Endothelial cell of umbilical vein (primary cell): Measurements from ENCODE around the gene SCP2. TPM values are rescaled to one million over a fixed set of nuclear protein-coding genes. Genes with fewer than 3 reads are reported as not detected.
A peak's percentile ranks its signal among the peaks of the same experiment; 100 is the strongest.

Experiments used
- BruUV-seq: library from RNA; stranded (reverse); fragments of 400-500 nt; replicated peaks from 2 replicates; lab custom pipeline; 2021; lab: Mats Ljungman, UMichigan
- CTCF ChIA-PET: fragments of 300-600, 350-600 bp; sonication (Branson Sonifier 250); formaldehyde crosslinking; loops from one replicate; lab custom pipeline; 2021; ENCODE audit warnings: antibody characterized with exemption, inconsistent platforms; lab: Charles Lee
- POLR2A ChIA-PET: fragments of 300-600, 350-600 bp; sonication (Branson Sonifier 250); formaldehyde crosslinking; loops from one replicate; lab custom pipeline; 2021; ENCODE audit warnings: antibody characterized with exemption, inconsistent platforms; lab: Charles Lee
- DNase-seq: peaks from one replicate; pipeline ENCODE4 v3.0.0-alpha.2; 2011; ENCODE audit warnings: low read depth, low spot score
- FAIRE-seq: peaks from 2 replicates; lab custom pipeline; 2011; peaks lifted over from hg19 to GRCh38; lab: Jason Lieb, UNC
- H2AFZ ChIP-seq: 2 replicates; pipeline ENCODE4 v1.6.0; 2012; ENCODE audit warnings: low read depth, low read length, control low read depth, inconsistent platforms
- H3K27ac ChIP-seq: 2 replicates; pipeline ENCODE4 v1.5.1; 2011; ENCODE audit warnings: low read depth, mild to moderate bottlenecking, control low read depth, low read length, moderate library complexity; ENCODE audit not compliant: insufficient read depth
- H3K27me3 ChIP-seq, 2 experiments: 2 replicates each; pipeline versions ENCODE4 v1.6.0 to v1.6.1; 2011; ENCODE audit warnings: low read length in 2 of 2, mixed read lengths in 1 of 2; ENCODE audit not compliant: control insufficient read depth in 2 of 2, insufficient read depth in 2 of 2
- H3K36me3 ChIP-seq, 2 experiments: 2 replicates in 1 of 2; 3 replicates in 1 of 2; pipeline ENCODE4 v1.5.1; 2011; ENCODE audit warnings: low read length in 2 of 2, mild to moderate bottlenecking in 1 of 2, moderate library complexity in 1 of 2; ENCODE audit not compliant: control insufficient read depth in 2 of 2, insufficient read depth in 2 of 2; ENCODE audit errors: extremely low read depth in 1 of 2
- H3K4me1 ChIP-seq: 3 replicates; pipeline ENCODE4 v1.5.1; 2011; ENCODE audit warnings: mild to moderate bottlenecking, low read length; ENCODE audit not compliant: control insufficient read depth, insufficient read depth; ENCODE audit errors: extremely low read depth
- H3K4me2 ChIP-seq: 2 replicates; pipeline ENCODE4 v1.6.1; 2011; ENCODE audit warnings: low read length, control low read depth, mixed read lengths; ENCODE audit not compliant: insufficient read depth
- H3K4me3 ChIP-seq, 3 experiments: fragments of 200-600 bp in 1 of 3; sonication (generic), shearing (Covaris generic) in 1 of 3; replicated peaks in 1 of 3; 2 replicates each; pipeline ENCODE4 v1.5.1; 2011 to 2016; ENCODE audit warnings: control low read depth in 3 of 3, low read length in 3 of 3, mild to moderate bottlenecking in 2 of 3, inconsistent platforms in 1 of 3, low read depth in 1 of 3, moderate library complexity in 1 of 3; ENCODE audit not compliant: insufficient read depth in 1 of 3
- H3K79me2 ChIP-seq: 2 replicates; pipeline ENCODE4 v1.6.0; 2012; ENCODE audit warnings: low read length, inconsistent platforms; ENCODE audit not compliant: control insufficient read depth, insufficient read depth
- H3K9ac ChIP-seq: replicated peaks from 2 replicates; pipeline ENCODE3; 2011; ENCODE audit warnings: low read length, control low read depth; ENCODE audit not compliant: insufficient read depth; ENCODE audit errors: extremely low read depth
- H3K9me1 ChIP-seq: replicated peaks from 3 replicates; pipeline ENCODE4 v1.6.0; 2011; ENCODE audit warnings: mild to moderate bottlenecking, low read length; ENCODE audit not compliant: control insufficient read depth, insufficient read depth; ENCODE audit errors: extremely low read depth
- H3K9me3 ChIP-seq: replicated peaks from 2 replicates; pipeline ENCODE4 v1.5.1; 2012; ENCODE audit warnings: low read length, inconsistent platforms; ENCODE audit not compliant: control insufficient read depth, insufficient read depth
- H4K20me1 ChIP-seq: replicated peaks from 2 replicates; pipeline ENCODE3; 2011; ENCODE audit warnings: mild to moderate bottlenecking, low read length; ENCODE audit not compliant: control insufficient read depth, insufficient read depth; ENCODE audit errors: extremely low read depth
- POLR2AphosphoS5 ChIP-seq: IDR thresholded peaks from 2 replicates; pipeline ENCODE4 v1.6.1; 2012; ENCODE audit warnings: low read depth, mild to moderate bottlenecking, control low read depth, low read length, moderate library complexity; ENCODE audit not compliant: insufficient read depth
- dilution Hi-C: fragments of 300-500 bp; cut with MboI; formaldehyde crosslinking; loops from one replicate; pipeline ENCODE4 v1.15.0; 2019; ENCODE audit warnings: low sequenced_read_pairs; ENCODE audit not compliant: extremely low pct_ligation_motif_present
- intact Hi-C: fragments of 100-400 bp; cut with micrococcal nuclease; formaldehyde crosslinking; loops from one replicate; pipeline ENCODE4 v1.10.0; 2022
- microRNA counts: library from miRNA; unstranded; fragments of <30 nt; microRNA quantifications from one replicate; lab custom pipeline; 2016
- microRNA-seq: library from miRNA; unstranded; fragments of <30 nt; microRNA quantifications from one replicate; pipeline ENCODE4 v1.2.0, GENCODE V29; 2021; ENCODE audit warnings: borderline number of aligned reads, borderline replicate concordance
- polyA plus RNA-seq, 4 experiments: library from polyadenylated mRNA; depleted of rRNA in 3 of 4; stranded (reverse) in 3 of 4; unstranded in 1 of 4; fragments of >200 nt; gene quantifications; 2 replicates each; pipeline versions ENCODE4 v1.2.1 to v1.2.3, GENCODE V29; 2011 to 2012; ENCODE audit warnings: missing spikeins in 1 of 4
- small RNA-seq: library from RNA; depleted of rRNA; stranded (forward); fragments of <200 nt; gene quantifications from one replicate; pipeline ENCODE3, GENCODE V24; 2012; ENCODE audit warnings: low replicate concordance, low read depth; ENCODE audit not compliant: insufficient read depth, insufficient read length
- total RNA-seq: library from RNA; stranded (reverse); gene quantifications from 2 replicates; pipeline ENCODE4 v1.2.3, GENCODE V29; 2021

SCP2 gene
- total and polyA plus RNA-seq, 2 donors (not counting 3 experiments of a cell fraction or from before 2014, with no cell fraction given) = 42.4 to 92.7 TPM

GRCh38 chr1:53094533-53094919, 167.4 kb downstream of the SCP2 start:
- H3K4me2 ChIP-seq = no peak overlapping the region
- intact Hi-C loops (no loop called here), dilution Hi-C loops (no loop called here)
- no peak overlapping the region for H2AFZ ChIP-seq
- H3K4me3 ChIP-seq = no peak overlapping the region
- no peaks in the 10 kb centered on the region for H3K27me3 ChIP-seq
- no peak overlapping the region for H3K9ac ChIP-seq
- CTCF ChIA-PET = interaction anchor here (2.9 kb wide), 1 partner anchor 14 kb away, joined by 11 read pairs; no protein-coding TSS in a partner anchor
- no peaks in the 10 kb centered on the region for H3K79me2 ChIP-seq
- H4K20me1 ChIP-seq = no peaks in the 10 kb centered on the region
- FAIRE-seq = no peak
- no TSS peak for BruUV-seq
- no peak overlapping the region for H3K27ac ChIP-seq
- no peaks in the 10 kb centered on the region for H3K9me1 ChIP-seq
- POLR2A ChIA-PET = no interaction called here
- H3K4me1 ChIP-seq = no peaks in the 10 kb centered on the region
- H3K9me3 ChIP-seq = no peaks in the 10 kb centered on the region
- no peak for TF ChIP-seq POLR2AphosphoS5
- no peaks in the 10 kb centered on the region for H3K36me3 ChIP-seq
- no peak for DNase-seq

MicroRNAs encoded within 50 kb of the gene (microRNA counts, 767-probe panel; counts per million panel counts)
- microRNA hsa-miR-1273f (lab: Ali Mortazavi, UCI) (723 counts per million, percentile 96 among the panel's probes with 10 or more counts), microRNA hsa-miR-1273g-5p (lab: Ali Mortazavi, UCI) (723 counts per million, percentile 96 among the panel's probes with 10 or more counts)

Small RNA genes within 50 kb of the gene (microRNA-seq; reads per million reads assigned to microRNA genes)
- gene MIR1273F = not detected
- not detected for gene MIR1273G
- not detected for gene MIR5095

Small RNA genes within 50 kb of the gene (small RNA-seq; reads per million reads assigned to genes)
- gene AC099677.1 (not detected), gene AC099677.2 (not detected), gene HIGD1AP11 (not detected), gene MIR1273F (not detected), gene MIR1273G (not detected), gene MIR5095 (not detected)

Other genes starting within 250 kb of the SCP2 start
- gene COA7, start 228.9 kb upstream of the SCP2 start, total RNA-seq = 28.6 and 30.6 TPM in 2 replicates
- 10.7 and 11.7 TPM in 2 replicates for gene COA7, start 228.9 kb upstream of the SCP2 start, polyA plus RNA-seq
- gene ZYG11B, start 200.8 kb upstream of the SCP2 start, total RNA-seq = 27.0 and 27.2 TPM in 2 replicates
- gene ZYG11B, start 200.8 kb upstream of the SCP2 start, polyA plus RNA-seq = 7.3 and 8.2 TPM in 2 replicates
- gene ZYG11A, start 84.5 kb upstream of the SCP2 start, total RNA-seq = 1.3 and 2.1 TPM in 2 replicates
- gene ZYG11A, start 84.5 kb upstream of the SCP2 start, polyA plus RNA-seq = 0.35 and 0.40 TPM in 2 replicates
- 56.8 and 69.9 TPM in 2 replicates for gene ECHDC2, start 5.5 kb upstream of the SCP2 start, total RNA-seq
- gene ECHDC2, start 5.5 kb upstream of the SCP2 start, polyA plus RNA-seq = 38.3 and 38.7 TPM in 2 replicates
- 1.5 and 2.0 TPM in 2 replicates for gene PODN, start 134.9 kb downstream of the SCP2 start, total RNA-seq
- gene PODN, start 134.9 kb downstream of the SCP2 start, polyA plus RNA-seq = 1.3 and 1.4 TPM in 2 replicates
- gene SLC1A7, start 215.4 kb downstream of the SCP2 start, total RNA-seq = not detected in 2 replicates
- not detected in 2 replicates for gene SLC1A7, start 215.4 kb downstream of the SCP2 start, polyA plus RNA-seq